Sigmoid colon (tissue), 4 donors: ENCODE data around the gene SMC1B.
"Not testable (repeated sequence)": the region's sequence is repeated elsewhere in the genome, so short reads cannot be mapped to it uniquely, and the experiment has no call there.

ENCODE experiments used
- EP300 ChIP-seq, 4 donors: sonication (generic); formaldehyde crosslinking; IDR thresholded peaks; one replicate each; pipeline ENCODE4 v1.6.1; 2017; ENCODE audit warnings: antibody characterized with exemption in 4 of 4
- POLR2A ChIP-seq, 2 donors: fragments of 450-650 bp; IDR thresholded peaks; one replicate each; pipeline ENCODE4 v1.6.1; 2016; ENCODE audit warnings: antibody characterized with exemption in 2 of 2, mild to moderate bottlenecking in 2 of 2, moderate library complexity in 2 of 2
- POLR2AphosphoS5 ChIP-seq, 4 donors: sonication (generic); formaldehyde crosslinking; IDR thresholded peaks; one replicate each; pipeline ENCODE4 v1.6.1; 2017; ENCODE audit warnings: antibody characterized with exemption in 4 of 4
- TF ChIP-seq, protein P1 (sequence below), 4 experiments: fragments of 450-650 bp in 3 of 4; fragments of 200-600 bp in 1 of 4; IDR thresholded peaks; one replicate each; pipeline ENCODE4 v1.5.1; 2016 to 2019; ENCODE audit warnings: antibody characterized with exemption in 4 of 4, mild to moderate bottlenecking in 3 of 4, moderate library complexity in 2 of 4

DNA sequence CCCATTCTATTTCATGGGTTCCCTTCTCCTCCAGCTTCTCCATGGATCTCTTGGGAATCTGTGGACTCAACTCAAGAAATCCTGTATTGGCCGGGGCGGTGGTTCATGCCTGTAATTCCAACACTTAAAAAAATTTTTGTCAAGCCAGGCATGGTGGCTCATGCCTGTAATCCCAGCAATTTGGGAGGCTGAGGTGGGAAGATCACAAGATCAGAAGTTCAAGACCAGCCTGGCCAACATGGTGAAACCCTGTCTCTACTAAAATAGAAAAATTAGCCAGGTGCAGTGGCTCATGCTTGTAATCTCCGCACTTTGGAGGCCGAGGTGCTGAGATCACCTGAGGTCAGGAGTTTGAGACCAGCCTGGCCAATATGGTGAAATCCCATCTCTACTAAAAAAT, 34.2 kb upstream of the SMC1B start:
- not testable (repeated sequence) for TF ChIP-seq POLR2A, POLR2AphosphoS5, EP300 (IDR thresholded peaks at IDR 0.05)
- TF ChIP-seq, protein P1, sequence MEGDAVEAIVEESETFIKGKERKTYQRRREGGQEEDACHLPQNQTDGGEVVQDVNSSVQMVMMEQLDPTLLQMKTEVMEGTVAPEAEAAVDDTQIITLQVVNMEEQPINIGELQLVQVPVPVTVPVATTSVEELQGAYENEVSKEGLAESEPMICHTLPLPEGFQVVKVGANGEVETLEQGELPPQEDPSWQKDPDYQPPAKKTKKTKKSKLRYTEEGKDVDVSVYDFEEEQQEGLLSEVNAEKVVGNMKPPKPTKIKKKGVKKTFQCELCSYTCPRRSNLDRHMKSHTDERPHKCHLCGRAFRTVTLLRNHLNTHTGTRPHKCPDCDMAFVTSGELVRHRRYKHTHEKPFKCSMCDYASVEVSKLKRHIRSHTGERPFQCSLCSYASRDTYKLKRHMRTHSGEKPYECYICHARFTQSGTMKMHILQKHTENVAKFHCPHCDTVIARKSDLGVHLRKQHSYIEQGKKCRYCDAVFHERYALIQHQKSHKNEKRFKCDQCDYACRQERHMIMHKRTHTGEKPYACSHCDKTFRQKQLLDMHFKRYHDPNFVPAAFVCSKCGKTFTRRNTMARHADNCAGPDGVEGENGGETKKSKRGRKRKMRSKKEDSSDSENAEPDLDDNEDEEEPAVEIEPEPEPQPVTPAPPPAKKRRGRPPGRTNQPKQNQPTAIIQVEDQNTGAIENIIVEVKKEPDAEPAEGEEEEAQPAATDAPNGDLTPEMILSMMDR (IDR thresholded peaks at IDR 0.05): not testable (repeated sequence)
